Stimulated activated CD8-positive, alpha-beta memory T cell treated with anti-CD3 and anti-CD28 coated beads, Interleukin-4, amount 100 ng/mL, for 4 hours (primary cell): ENCODE measurements around the gene ACP3.
A peak's percentile ranks its signal among the peaks of the same experiment; 100 is the strongest.

Experiments used
- DNase-seq, 2 donors: peaks; one replicate each; pipeline ENCODE4 v3.0.0-alpha.2; 2020; ENCODE audit warnings: low read depth in 2 of 2, low spot score in 1 of 2

ACP3 gene

GRCh38 chr3:132311841-132312240 lies 5.4 kb upstream of the ACP3 start:
- no peak for DNase-seq

- no peak for DNase-seq
Observed at GRCh38 chr3:132315851-132316250, 1.4 kb upstream of the ACP3 start.

DNA sequence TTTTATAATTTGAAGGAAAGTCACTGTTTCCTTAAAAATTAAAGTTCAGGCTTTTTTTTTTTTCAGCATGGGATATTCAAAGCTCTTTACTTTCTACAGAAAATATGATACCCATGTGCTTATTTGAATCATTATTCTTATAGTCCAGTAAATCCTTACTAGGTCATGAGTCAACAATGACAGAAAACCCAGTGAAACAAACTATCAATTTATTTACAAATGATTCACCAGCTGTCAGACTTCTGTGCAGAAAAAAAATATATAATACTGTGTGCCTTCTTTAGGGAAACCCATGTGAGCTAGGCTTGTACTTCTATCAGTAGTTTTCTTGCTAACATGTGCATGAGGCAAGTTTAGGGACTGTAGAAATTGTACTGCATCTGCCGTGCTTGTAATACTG lies 1.2 kb downstream of the ACP3 start:
- DNase-seq, result no peak

GRCh38 chr3:132321304-132321703 lies 4.1 kb downstream of the ACP3 start:
- DNase-seq, result no peak

- DNase-seq, result no peak
Observed at GRCh38 chr3:132325103-132325606, 7.9 kb downstream of the ACP3 start.

- no peak for DNase-seq
Observed at GRCh38 chr3:132325634-132326033, 8.4 kb downstream of the ACP3 start.

GRCh38 chr3:132326251-132326650 lies 9.0 kb downstream of the ACP3 start:
- DNase-seq, result no peak

- DNase-seq, result no peak
Observed at GRCh38 chr3:132332082-132332481, 14.9 kb downstream of the ACP3 start.

- no peak for DNase-seq
Observed at GRCh38 chr3:132332508-132332907, 15.3 kb downstream of the ACP3 start.

- no peak for DNase-seq
Observed at GRCh38 chr3:132341746-132342145, 24.5 kb downstream of the ACP3 start.

DNA sequence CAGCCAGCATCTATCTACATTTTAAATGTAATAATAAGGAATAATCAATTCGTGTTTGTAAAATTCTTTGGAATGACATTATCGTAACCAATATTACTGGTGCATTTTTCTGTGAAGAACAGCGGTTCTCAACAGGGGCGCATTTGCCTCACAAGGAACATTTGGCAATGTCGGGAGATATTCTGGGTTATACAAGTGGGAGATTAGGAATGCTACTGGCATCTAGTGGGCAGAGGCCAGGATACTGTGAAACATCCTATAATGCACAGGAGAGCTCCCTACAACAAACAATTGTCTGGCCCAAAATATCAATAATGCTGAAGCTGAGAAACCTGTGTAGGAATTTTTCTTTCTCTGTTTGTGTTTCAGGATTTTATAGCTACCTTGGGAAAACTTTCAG lies 25.0 kb downstream of the ACP3 start:
- no peak for DNase-seq

DNA sequence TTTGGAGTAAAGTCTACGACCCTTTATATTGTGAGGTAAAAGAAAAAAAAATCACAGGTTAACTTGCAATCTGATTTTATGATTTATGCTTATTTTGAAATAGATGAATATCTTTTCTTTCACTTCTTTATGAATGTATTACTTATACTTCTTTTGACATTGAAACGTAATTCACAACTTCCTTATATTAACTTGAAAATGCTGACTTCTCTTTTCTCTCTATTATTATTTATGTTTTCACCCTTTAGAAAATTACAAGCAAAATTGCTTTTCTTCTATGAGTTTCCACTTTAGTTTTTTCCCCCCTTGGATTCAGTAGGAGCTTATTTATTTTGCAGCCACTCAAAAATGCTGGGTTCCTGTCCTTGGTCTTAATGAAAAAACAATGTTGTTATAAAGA lies 25.4 kb downstream of the ACP3 start:
- no peak for DNase-seq

GRCh38 chr3:132343018-132343612 lies 25.9 kb downstream of the ACP3 start:
- no peak for DNase-seq

- DNase-seq, result no peak
Observed at GRCh38 chr3:132344666-132345280, 27.6 kb downstream of the ACP3 start.

DNA sequence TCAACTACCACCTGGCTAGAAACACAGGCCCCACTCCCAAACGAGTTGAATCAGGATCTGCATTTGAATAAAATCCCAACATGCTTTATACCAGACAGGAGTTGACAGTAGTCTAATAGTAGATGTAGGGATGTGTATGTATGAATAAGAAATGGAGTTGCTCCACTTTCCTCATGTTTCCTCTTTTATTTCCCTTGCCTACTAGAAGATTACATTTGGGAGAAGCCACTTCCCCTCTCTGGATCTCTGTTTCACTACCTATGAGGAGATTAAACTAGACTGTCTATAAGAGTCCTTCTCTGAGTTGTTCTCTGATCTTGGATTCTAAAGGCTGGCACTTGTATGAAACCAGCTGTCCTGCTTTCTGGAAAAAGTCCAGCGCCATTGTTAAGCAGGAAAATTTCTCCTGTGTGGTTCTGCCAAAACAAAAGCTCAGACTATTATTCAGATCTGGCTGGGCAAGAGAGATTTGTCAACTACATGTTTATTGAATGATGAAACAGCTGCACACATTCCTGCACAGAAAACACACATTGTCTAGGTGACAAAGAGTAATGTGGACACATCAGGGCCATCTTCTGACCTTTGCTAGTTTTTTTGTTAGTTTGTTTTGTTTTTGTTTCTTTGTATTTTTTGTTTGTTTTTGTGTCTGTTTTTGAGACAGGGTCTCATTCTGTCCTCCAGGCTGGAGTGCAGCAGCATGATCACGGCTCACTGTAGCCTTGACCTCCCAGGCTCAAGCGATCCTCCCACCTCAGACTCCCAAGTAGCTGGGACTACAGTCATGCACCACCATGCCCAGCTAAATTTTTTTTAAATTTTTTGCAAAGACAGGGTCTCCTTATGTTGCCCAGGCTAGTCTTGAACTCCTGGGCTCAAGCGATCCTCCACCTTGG lies 29.9 kb downstream of the ACP3 start:
- DNase-seq, result no peak

GRCh38 chr3:132347811-132348210 lies 30.6 kb downstream of the ACP3 start:
- no peak for DNase-seq

DNA sequence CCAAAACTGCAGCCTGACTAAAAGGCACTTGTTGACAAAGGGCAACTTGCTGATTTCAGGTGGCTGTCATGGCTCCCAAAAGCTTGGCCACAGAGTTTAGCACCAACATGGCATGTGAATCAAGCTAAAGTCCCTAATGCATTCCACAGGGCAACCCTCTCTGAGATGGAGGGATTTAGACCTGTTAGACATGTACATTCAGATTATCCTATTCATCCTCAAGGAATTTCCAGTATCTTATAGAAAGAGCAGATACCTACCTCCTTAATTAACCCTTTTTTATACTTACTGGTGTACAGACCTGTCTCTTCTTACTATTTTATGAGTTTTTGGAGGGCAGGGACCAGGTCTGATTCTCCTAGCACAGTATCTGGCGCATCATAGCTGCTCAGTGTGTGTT lies 31.3 kb downstream of the ACP3 start:
- DNase-seq, result no peak

GRCh38 chr3:132350814-132351213 lies 33.6 kb downstream of the ACP3 start:
- DNase-seq, result no peak

GRCh38 chr3:132351222-132351806 lies 34.1 kb downstream of the ACP3 start:
- no peak for DNase-seq

- peak; percentile 7 to 46 for DNase-seq
Observed at GRCh38 chr3:132352556-132353143, 35.4 kb downstream of the ACP3 start.
